ENCODE data around the gene CNST.

DNA sequence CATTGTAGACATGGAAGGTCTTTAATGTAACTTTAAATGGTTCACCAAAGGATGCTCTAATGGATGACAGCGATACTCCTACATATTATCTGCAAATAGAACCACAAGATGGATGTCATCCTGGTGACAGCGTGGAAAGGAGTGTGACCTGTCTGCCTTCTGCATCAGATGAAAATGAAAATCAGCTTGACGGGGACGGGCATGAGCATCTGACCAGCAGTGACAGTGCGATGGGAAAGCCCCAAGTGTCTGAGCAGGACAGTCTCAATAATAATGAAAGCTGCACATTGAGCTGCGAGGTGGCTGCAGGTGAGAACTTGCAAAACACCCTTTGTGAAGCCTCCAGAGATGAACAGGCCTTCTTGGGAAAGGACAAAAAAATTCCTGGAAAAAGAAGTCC, 25.2 kb downstream of the CNST start:
- TF ChIP-seq POLR2AphosphoS5 (IDR thresholded peaks at IDR 0.05) (no peak), CTCF (IDR thresholded peaks at IDR 0.05) (no peak), EP300 (IDR thresholded peaks at IDR 0.05) (no peak)

Measured in gastroesophageal sphincter (tissue), 3 donors.